OCI-LY7 (cell line): ENCODE measurements around the gene PLXNB2. TPM values are rescaled to one million over a fixed set of nuclear protein-coding genes. Genes with fewer than 3 reads are reported as not detected.

Experiments
- BruUV-seq: library from RNA; stranded (reverse); fragments of 400-500 nt; replicated peaks from 2 replicates; lab custom pipeline; 2021; lab: Mats Ljungman, UMichigan
- CTCF ChIA-PET: fragments of 300-600 bp; sonication (Branson Sonifier 250); formaldehyde crosslinking; loops from one replicate; lab custom pipeline; 2022; ENCODE audit warnings: antibody characterized with exemption; ENCODE audit not compliant: unreplicated experiment; lab: Charles Lee
- POLR2A ChIA-PET: fragments of 300-600 bp; sonication (Branson Sonifier 250); formaldehyde crosslinking; loops from one replicate; lab custom pipeline; 2022; ENCODE audit warnings: antibody characterized with exemption; lab: Charles Lee
- DNase-seq: peaks from one replicate; pipeline ENCODE4 v3.0.0-alpha.2; 2015; ENCODE audit warnings: low spot score
- H2AFZ ChIP-seq: fragments of 200-600 bp; sonication (generic), shearing (Covaris generic); 2 replicates; pipeline ENCODE4 v1.6.1; 2014; ENCODE audit warnings: mild to moderate bottlenecking, antibody characterized with exemption, low read length, moderate library complexity
- H3K27ac ChIP-seq: fragments of 200-600 bp; sonication (generic); 2 replicates; pipeline ENCODE4 v1.5.1; 2014; ENCODE audit warnings: mixed run types, low read depth, mild to moderate bottlenecking, moderate library complexity, low read length, inconsistent platforms; ENCODE audit not compliant: poor library complexity, severe bottlenecking
- H3K36me3 ChIP-seq: fragments of 200-600 bp; sonication (generic); 2 replicates; pipeline ENCODE4 v1.6.1; 2014; ENCODE audit warnings: mild to moderate bottlenecking, antibody characterized with exemption, low read length, moderate library complexity, mixed read lengths; ENCODE audit not compliant: insufficient read depth
- H3K4me1 ChIP-seq: fragments of 200-600 bp; sonication (generic); 2 replicates; pipeline ENCODE4 v1.5.1; 2014; ENCODE audit warnings: mild to moderate bottlenecking, low read length; ENCODE audit not compliant: insufficient read depth, poor library complexity, severe bottlenecking
- H3K4me2 ChIP-seq: fragments of 200-600 bp; sonication (generic); 2 replicates; pipeline ENCODE4 v1.6.1; 2014; ENCODE audit warnings: mild to moderate bottlenecking, low read length
- H3K4me3 ChIP-seq: fragments of 200-600 bp; sonication (generic); 2 replicates; pipeline ENCODE4 v1.5.1; 2014; ENCODE audit warnings: mild to moderate bottlenecking, low read depth, low read length; ENCODE audit not compliant: poor library complexity, severe bottlenecking
- H3K79me2 ChIP-seq: fragments of 200-600 bp; sonication (generic); 2 replicates; pipeline ENCODE4 v1.6.1; 2016; ENCODE audit warnings: low read depth, mild to moderate bottlenecking, low read length, moderate library complexity, mixed read lengths; ENCODE audit not compliant: insufficient read depth
- H3K9me2 ChIP-seq: fragments of 200-600 bp; sonication (generic); 2 replicates; pipeline ENCODE4 v1.6.1; 2016; ENCODE audit warnings: mild to moderate bottlenecking, low read length, mixed read lengths; ENCODE audit not compliant: insufficient read depth
- H3K9me3 ChIP-seq: fragments of 200-600 bp; sonication (generic); 2 replicates; pipeline ENCODE4 v1.6.1; 2014; ENCODE audit warnings: mild to moderate bottlenecking, mixed run types, low read length, mixed read lengths
- H4K20me1 ChIP-seq: fragments of 200-600 bp; sonication (generic); 2 replicates; pipeline ENCODE4 v1.6.1; 2014; ENCODE audit warnings: mild to moderate bottlenecking, antibody characterized with exemption, low read length, moderate library complexity, mixed read lengths; ENCODE audit not compliant: insufficient read depth
- EZH2phosphoT487 ChIP-seq: fragments of 200-600 bp; sonication (generic); IDR thresholded peaks from 2 replicates; pipeline ENCODE4 v1.6.1; 2018; ENCODE audit warnings: low read depth, borderline replicate concordance, mild to moderate bottlenecking, mixed run types, antibody characterized with exemption, low read length, moderate library complexity, mixed read lengths
- intact Hi-C: fragments of 100-400 bp; cut with micrococcal nuclease; formaldehyde crosslinking; loops from one replicate; pipeline ENCODE4 v1.10.0; 2022; ENCODE audit not compliant: unreplicated experiment
- total RNA-seq, 2 experiments: library from RNA; depleted of rRNA in 1 of 2; stranded (reverse); fragments of >200 nt in 1 of 2; shearing (Covaris generic) in 1 of 2; gene quantifications; 2 replicates each; pipeline ENCODE4 v1.2.3, GENCODE V29; 2014 to 2022
- TF ChIP-seq, protein P1 (sequence below): fragments of 200-600 bp; sonication (generic); conservative IDR thresholded peaks from 2 replicates; pipeline ENCODE4 v1.5.1; 2014; ENCODE audit warnings: mild to moderate bottlenecking, antibody characterized with exemption, low read length, moderate library complexity, mixed read lengths

The PLXNB2 gene
- total RNA-seq, 2 experiments from 2014 or later = 10.7 to 39.2 TPM

DNA sequence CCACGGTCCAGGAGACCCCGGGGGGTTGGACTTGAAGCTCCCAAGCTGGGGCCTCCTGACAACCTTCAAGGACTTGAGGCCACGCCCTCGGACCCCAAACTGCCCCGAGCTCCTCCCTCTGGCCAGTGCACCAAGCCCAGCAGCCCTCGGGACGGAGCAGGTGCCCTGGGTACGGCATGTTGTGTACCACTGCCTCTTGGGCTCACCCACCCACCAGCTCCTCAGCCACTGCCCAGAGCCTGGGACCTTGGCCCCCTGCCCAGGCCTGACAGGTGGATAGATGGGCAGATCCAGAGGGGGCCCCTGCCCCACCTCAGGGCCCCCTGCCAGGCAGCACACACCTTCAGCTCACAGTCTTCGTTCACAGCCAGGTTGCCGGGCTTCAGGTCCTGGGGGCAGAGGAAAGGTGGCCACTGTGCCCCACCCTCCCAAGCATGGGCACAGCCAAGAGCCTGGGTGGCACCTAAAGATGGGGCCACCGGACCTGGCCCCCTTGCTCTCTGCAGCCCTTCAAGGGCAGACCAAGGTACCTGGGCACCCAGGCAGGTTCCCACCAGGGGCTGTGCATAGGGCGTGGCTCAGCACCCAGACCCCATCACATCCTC, 51.1 kb downstream of the PLXNB2 start:
- no peak overlapping the region for H3K4me2 ChIP-seq
- no peak for DNase-seq
- intact Hi-C loops = no loop called here
- H3K27ac ChIP-seq = no peak overlapping the region
- BruUV-seq = no TSS peak
- peaks cover 37% of the 10 kb centered on the region for H3K36me3 ChIP-seq
- peaks cover 13% of the 10 kb centered on the region for H3K4me1 ChIP-seq
- H4K20me1 ChIP-seq = no peaks in the 10 kb centered on the region
- ChIA-PET CTCF (no interaction called here), POLR2A (no interaction called here)
- TF ChIP-seq EZH2phosphoT487 = no peak
- TF ChIP-seq, protein P1, sequence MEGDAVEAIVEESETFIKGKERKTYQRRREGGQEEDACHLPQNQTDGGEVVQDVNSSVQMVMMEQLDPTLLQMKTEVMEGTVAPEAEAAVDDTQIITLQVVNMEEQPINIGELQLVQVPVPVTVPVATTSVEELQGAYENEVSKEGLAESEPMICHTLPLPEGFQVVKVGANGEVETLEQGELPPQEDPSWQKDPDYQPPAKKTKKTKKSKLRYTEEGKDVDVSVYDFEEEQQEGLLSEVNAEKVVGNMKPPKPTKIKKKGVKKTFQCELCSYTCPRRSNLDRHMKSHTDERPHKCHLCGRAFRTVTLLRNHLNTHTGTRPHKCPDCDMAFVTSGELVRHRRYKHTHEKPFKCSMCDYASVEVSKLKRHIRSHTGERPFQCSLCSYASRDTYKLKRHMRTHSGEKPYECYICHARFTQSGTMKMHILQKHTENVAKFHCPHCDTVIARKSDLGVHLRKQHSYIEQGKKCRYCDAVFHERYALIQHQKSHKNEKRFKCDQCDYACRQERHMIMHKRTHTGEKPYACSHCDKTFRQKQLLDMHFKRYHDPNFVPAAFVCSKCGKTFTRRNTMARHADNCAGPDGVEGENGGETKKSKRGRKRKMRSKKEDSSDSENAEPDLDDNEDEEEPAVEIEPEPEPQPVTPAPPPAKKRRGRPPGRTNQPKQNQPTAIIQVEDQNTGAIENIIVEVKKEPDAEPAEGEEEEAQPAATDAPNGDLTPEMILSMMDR = no peak
- H3K9me3 ChIP-seq = no peaks in the 10 kb centered on the region
- no peak overlapping the region for H2AFZ ChIP-seq
- peaks cover 15% of the 10 kb centered on the region for H3K79me2 ChIP-seq
- no peaks in the 10 kb centered on the region for H3K9me2 ChIP-seq
- no peak overlapping the region for H3K4me3 ChIP-seq

DNA sequence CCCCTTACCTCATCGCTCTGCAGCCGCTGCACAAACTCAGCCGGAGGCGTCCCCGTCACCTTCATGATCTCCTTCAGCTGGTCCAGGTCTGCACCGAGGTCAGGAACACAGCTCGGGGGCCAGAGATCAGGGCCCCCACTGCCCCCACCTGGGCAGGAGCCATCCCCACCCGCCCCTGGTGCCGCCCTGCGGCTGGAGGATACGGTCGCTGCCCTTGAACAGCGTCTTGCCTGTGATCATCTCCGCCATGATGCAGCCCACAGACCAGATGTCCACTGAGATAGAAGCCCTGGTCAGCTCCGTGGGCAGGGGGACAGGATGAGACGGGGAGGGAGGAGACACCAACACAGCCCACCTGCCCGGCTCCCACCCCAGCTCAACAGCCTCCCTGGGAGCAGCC, 51.8 kb downstream of the PLXNB2 start:
- no peaks in the 10 kb centered on the region for H3K9me3 ChIP-seq
- peaks cover 14% of the 10 kb centered on the region for H3K4me1 ChIP-seq
- H3K4me2 ChIP-seq = no peak overlapping the region
- H3K4me3 ChIP-seq = no peak overlapping the region
- POLR2A ChIA-PET = interaction anchor here (0.6 kb wide), 1 partner anchor 196 kb away, joined by 3 read pairs; no protein-coding TSS in a partner anchor
- no peak overlapping the region for H2AFZ ChIP-seq
- peaks cover 11% of the 10 kb centered on the region for H3K79me2 ChIP-seq
- intact Hi-C loops = no loop called here
- H3K27ac ChIP-seq = no peak overlapping the region
- H4K20me1 ChIP-seq = no peaks in the 10 kb centered on the region
- CTCF ChIA-PET = no interaction called here
- BruUV-seq = no TSS peak
- H3K36me3 ChIP-seq = peaks cover 37% of the 10 kb centered on the region
- no peaks in the 10 kb centered on the region for H3K9me2 ChIP-seq
- no peak for DNase-seq
- no peak for TF ChIP-seq EZH2phosphoT487
- TF ChIP-seq, protein P1 = no peak

DNA sequence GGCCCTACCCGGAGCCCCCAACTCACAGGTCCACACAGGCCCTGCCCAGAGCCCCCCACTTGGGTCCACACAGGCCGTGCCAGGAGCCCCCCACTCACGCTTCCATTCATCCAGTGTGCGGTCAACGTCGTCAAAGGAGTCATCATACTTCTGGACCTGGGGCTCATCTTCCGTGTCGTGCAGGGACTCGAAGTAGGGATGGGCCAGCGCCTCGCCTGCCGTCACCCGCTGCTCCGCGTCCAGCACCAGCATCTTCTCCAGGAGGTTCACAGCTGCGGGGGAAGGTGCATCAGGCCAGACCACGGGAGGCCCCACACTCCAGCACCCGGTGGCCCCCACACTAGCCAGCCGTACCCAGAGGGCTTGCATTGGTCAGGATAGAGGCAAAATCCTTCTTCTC, 52.3 kb downstream of the PLXNB2 start:
- TF ChIP-seq, protein P1 = no peak
- TF ChIP-seq EZH2phosphoT487 = no peak
- no peak overlapping the region for H3K4me2 ChIP-seq
- H3K4me3 ChIP-seq = no peak overlapping the region
- H2AFZ ChIP-seq = no peak overlapping the region
- intact Hi-C loops = no loop called here
- no peaks in the 10 kb centered on the region for H3K9me2 ChIP-seq
- ChIA-PET CTCF (interaction anchor here (0.5 kb wide), 1 partner anchor 271 kb away, joined by 3 read pairs; no protein-coding TSS in a partner anchor), POLR2A (no interaction called here)
- H3K4me1 ChIP-seq = peaks cover 15% of the 10 kb centered on the region
- peaks cover 6% of the 10 kb centered on the region for H3K79me2 ChIP-seq
- TSS peak; percentile 40 for BruUV-seq
- no peak for DNase-seq
- no peak overlapping the region for H3K27ac ChIP-seq
- H3K9me3 ChIP-seq = no peaks in the 10 kb centered on the region
- no peaks in the 10 kb centered on the region for H4K20me1 ChIP-seq
- H3K36me3 ChIP-seq = peaks cover 37% of the 10 kb centered on the region
